ENCODE measurements around the gene PARD3B. TPM values are rescaled to one million over a fixed set of nuclear protein-coding genes. Genes with fewer than 3 reads are reported as not detected.

The PARD3B gene
- total and polyA plus RNA-seq, 2 of the 4 experiments (the other 2 are of a cell fraction), result 3.3 to 15.6 TPM

- ATAC-seq (ENCODE audit: low read depth), result no peak
- POLR2A ChIA-PET (ENCODE audit: unreplicated experiment), result no interaction called here
Observed at GRCh38 chr2:205524656-205525055, 979.4 kb downstream of the PARD3B start.

More at GRCh38 chr2:205524656-205525055, 979.4 kb downstream of the PARD3B start:
- no peak overlapping the region for H2BK20ac ChIP-seq (ENCODE audit: low read depth, low read length)
- H3K4me2 ChIP-seq (ENCODE audit: low read depth, low read length), result no peak overlapping the region
- 0 out of 2 replicates have a peak, but pooled peaks cover 2% of the 10 kb centered on the region for H3K9me3 ChIP-seq (ENCODE audit: control insufficient read depth, insufficient read depth, low read length)
- no peak overlapping the region for H2AFZ ChIP-seq (replicated peaks; ENCODE audit: low read length, poor library complexity)
- in situ Hi-C loops (cut with MboI; ENCODE audit: low sequenced_read_pairs) (loop anchor here (25.0 kb wide), 1 partner anchor 113 kb away; no protein-coding TSS in a partner anchor), intact Hi-C loops (cut with micrococcal nuclease) (loop anchor here (10.0 kb wide), 1 partner anchor 150 kb away; no protein-coding TSS in a partner anchor), dilution Hi-C loops (cut with HindIII; ENCODE audit: low sequenced_read_pairs, unreplicated experiment) (no loop called here)
- no peak overlapping the region for H3K9ac ChIP-seq (ENCODE audit: low read depth, low read length)
- WGBS, 2 experiments (ENCODE audit: extremely low coverage in 2 of 2, insufficient read length in 1 of 2), result no CpG with 5 or more reads among the region's 3 CpGs
- H2BK15ac ChIP-seq (ENCODE audit: low read depth, low read length), result no peak overlapping the region
- no peak overlapping the region for H3K18ac ChIP-seq (ENCODE audit: low read depth, low read length)
- no peak overlapping the region for H2BK120ac ChIP-seq (ENCODE audit: low read depth, low read length)
- H3K27ac ChIP-seq (ENCODE audit: insufficient read depth, low read length), result no peak overlapping the region
- no peak overlapping the region for H3K14ac ChIP-seq (replicated peaks; ENCODE audit: low read depth, low read length)
- no peaks in the 10 kb centered on the region; a peak in 1 of 4 replicates for H3K79me1 ChIP-seq (ENCODE audit: low read depth in 1 of 2, low read length in 2 of 2)
- no peak overlapping the region for H3K23ac ChIP-seq (ENCODE audit: low read depth, low read length)
- H2AK5ac ChIP-seq (ENCODE audit: low read depth, low read length), result no peak overlapping the region
- no peak overlapping the region for H4K91ac ChIP-seq (ENCODE audit: insufficient read depth, low read depth, low read length)
- no peak for TF ChIP-seq NFE2L2 (IDR thresholded peaks at IDR 0.05; ENCODE audit: low read depth, low read length)
- TF ChIP-seq FOS (IDR thresholded peaks at IDR 0.05; ENCODE audit: low read depth, low read length), result no peak
- TF ChIP-seq ELK1 (IDR thresholded peaks at IDR 0.05; ENCODE audit: borderline replicate concordance, low read depth, low read length), result no peak
- TF ChIP-seq RAD21 (IDR thresholded peaks at IDR 0.05; ENCODE audit: low read length), result no peak
- TF ChIP-seq MAFK (IDR thresholded peaks at IDR 0.05; ENCODE audit: low read depth, low read length), result no peak
- TF ChIP-seq RFX5 (IDR thresholded peaks at IDR 0.05; ENCODE audit: low read depth, low read length), result no peak
- TF ChIP-seq MXI1 (IDR thresholded peaks at IDR 0.05; ENCODE audit: borderline replicate concordance, low read depth, low read length), result no peak
- no peak for TF ChIP-seq BHLHE40 (IDR thresholded peaks at IDR 0.05; ENCODE audit: low read depth, low read length)
- no peak for TF ChIP-seq CHD1 (IDR thresholded peaks at IDR 0.05; ENCODE audit: low read depth, low read length)
- no peak for TF ChIP-seq SMC3 (IDR thresholded peaks at IDR 0.05; ENCODE audit: low read depth, low read length)
- no peak for TF ChIP-seq CEBPB (IDR thresholded peaks at IDR 0.05; ENCODE audit: low read depth, low read length)
- TF ChIP-seq RCOR1 (IDR thresholded peaks at IDR 0.05; ENCODE audit: insufficient replicate concordance, low read length), result no peak
- TF ChIP-seq MAZ (IDR thresholded peaks at IDR 0.05; ENCODE audit: borderline replicate concordance, low read depth, low read length), result no peak
- TF ChIP-seq CTCF (conservative IDR thresholded peaks at IDR 0.05; ENCODE audit: low read depth, low read length), result no peak
- TF ChIP-seq USF2 (IDR thresholded peaks at IDR 0.05; ENCODE audit: low read depth, low read length), result no peak
- H3K27me3 ChIP-seq (ENCODE audit: control insufficient read depth, insufficient read depth, low read length), result no peaks in the 10 kb centered on the region
- CTCF ChIA-PET, result no interaction called here
- H4K5ac ChIP-seq (ENCODE audit: low read depth, low read length), result no peak overlapping the region
- DNase-seq, result no peak
- no peak overlapping the region for H2BK5ac ChIP-seq (ENCODE audit: low read depth, low read length, poor library complexity, severe bottlenecking)
- H3K9me1 ChIP-seq (ENCODE audit: insufficient read depth, low read length), result no peaks in the 10 kb centered on the region
- H3K4me3 ChIP-seq (ENCODE audit: insufficient read depth, low read depth, low read length), result no peak overlapping the region
- no TSS peak for BruUV-seq (replicated peaks)
- no peak overlapping the region for H4K8ac ChIP-seq (ENCODE audit: low read depth in 2 of 2, low read length in 2 of 2)
- no peak overlapping the region for H2AK9ac ChIP-seq (replicated peaks; ENCODE audit: low read depth, low read length, poor library complexity)
- H3K4me1 ChIP-seq (ENCODE audit: control insufficient read depth, insufficient read depth, low read length), result peaks cover 2% of the 10 kb centered on the region; the same call in 1 of the 2 replicates
- H3K56ac ChIP-seq (ENCODE audit: extremely low read depth, insufficient read depth, low read length), result no peak overlapping the region
- H3K36me3 ChIP-seq (ENCODE audit: control insufficient read depth, insufficient read depth, low read length), result no peaks in the 10 kb centered on the region
- H4K20me1 ChIP-seq (ENCODE audit: insufficient read depth, low read length), result no peaks in the 10 kb centered on the region
- H3K4ac ChIP-seq (ENCODE audit: low read depth, low read length), result no peak overlapping the region
